Stomach (tissue), 4 donors: ENCODE results near the gene SLC17A8.

Source experiments
- CTCF ChIP-seq, 7 experiments: fragments of 450-650 bp in 4 of 7; fragments of 200-600 bp in 3 of 7; sonication (generic) in 3 of 7; IDR thresholded peaks; one replicate each; pipeline ENCODE4 v1.5.1; 2016 to 2019; ENCODE audit warnings: antibody characterized with exemption in 7 of 7, control low read depth in 2 of 7, mild to moderate bottlenecking in 1 of 7
- POLR2AphosphoS5 ChIP-seq, 3 donors: sonication (generic); formaldehyde crosslinking; IDR thresholded peaks; one replicate each; pipeline ENCODE4 v1.6.1; 2016; ENCODE audit warnings: antibody characterized with exemption in 3 of 3

GRCh38 chr12:100331871-100332270 is 25.0 kb upstream of the SLC17A8 start:
- TF ChIP-seq POLR2AphosphoS5 (IDR thresholded peaks at IDR 0.05), result no peak
- TF ChIP-seq CTCF (IDR thresholded peaks at IDR 0.05), result no peak
